ENCODE measurements around the gene IL5RA.

The IL5RA gene

DNA sequence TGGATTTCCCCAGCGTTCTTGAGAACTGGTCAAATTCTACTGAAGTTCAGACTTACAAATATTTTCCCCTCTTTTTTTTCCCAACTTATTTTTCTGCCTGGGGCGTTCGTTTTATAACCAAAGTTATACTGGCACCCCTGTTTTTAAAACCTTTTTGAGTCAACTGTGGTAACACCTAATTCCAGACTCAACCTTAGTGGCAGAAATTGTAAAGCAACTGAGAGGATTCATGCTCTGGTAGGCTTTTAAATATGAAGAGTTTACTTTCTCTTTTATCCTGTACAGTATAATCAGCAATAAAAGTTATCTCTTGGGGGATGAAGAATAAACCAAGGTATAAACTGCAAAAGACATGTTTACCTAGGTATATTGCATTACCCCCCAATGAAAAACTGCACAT is 2.3 kb downstream of the IL5RA start:
- DNase-seq (ENCODE audit: low spot score): no peak

DNA sequence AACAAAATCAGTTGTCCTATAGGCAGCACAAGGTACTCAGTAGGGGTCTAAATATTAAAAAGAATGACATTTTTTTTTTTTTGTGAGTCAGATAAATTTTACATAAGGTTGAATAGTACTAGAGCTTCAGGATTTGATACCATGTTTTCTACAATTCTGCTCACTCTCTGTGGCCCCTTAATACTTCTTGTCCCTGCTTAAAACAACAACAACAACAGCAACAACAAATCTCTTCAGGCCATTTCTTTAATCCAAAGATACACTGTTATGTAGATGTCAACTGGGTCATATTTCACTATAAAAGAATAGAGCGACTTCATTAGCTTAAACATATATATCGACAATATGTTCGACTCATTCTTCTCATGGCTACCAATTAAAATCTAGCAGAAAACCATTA is 3.0 kb downstream of the IL5RA start:
- no peak for DNase-seq (ENCODE audit: low spot score)

DNA sequence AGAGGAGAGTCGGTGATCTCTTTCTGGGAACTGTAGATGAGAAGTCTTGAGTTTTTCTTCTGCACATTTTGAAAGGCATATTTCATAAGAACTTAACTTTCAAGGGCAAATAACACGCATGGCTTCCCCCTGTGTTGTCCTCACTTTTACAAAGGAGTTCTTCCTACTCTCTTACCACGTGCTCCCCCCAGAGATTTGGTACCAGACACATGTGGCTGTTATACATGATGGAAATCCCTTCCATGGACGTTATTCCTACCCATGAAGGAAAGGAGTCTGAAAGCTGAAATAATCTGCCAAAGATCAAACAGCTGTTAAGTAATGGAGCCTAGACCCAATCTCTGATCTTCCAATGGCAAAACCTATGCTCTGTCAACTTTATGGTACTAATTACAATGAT is 4.4 kb downstream of the IL5RA start:
- DNase-seq (ENCODE audit: low spot score): no peak

DNA sequence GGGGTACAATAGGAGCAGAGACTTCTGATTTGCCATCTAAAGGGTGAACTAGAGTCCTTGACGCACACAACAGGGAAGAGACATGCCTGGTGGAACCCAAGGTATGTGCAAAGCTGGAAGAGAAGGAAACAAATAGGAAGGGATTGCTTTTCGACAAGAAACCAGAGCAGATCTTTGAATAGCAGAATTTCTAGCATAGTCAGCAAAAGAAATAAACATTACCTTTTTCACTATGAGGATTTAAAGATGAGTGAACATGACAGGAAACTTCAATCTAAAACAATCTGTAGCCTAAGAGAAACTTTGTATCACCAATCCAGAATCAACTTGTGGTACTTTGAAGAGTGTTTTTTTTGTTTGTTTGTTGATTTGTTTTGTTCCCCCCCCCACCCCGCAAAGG is 4.9 kb downstream of the IL5RA start:
- no peak for DNase-seq (ENCODE audit: low spot score)

DNA sequence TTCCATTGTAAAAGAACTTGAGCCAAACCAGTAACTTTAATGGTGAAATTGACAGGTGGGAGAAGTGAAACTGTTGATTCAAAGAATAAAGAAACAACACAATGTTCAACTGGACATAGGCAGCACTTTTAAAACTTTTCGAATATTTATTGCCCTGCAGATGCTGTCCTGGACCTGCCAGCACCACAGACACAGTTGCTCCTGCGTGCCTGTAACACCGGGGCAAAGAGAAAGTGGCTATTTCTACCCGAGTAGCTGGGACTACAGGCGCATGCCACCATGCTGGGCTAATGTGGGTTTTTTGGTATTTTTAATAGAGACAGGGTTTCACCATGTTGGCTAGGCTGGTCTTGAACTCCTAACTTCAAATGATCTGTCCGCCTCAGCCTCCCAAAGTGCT is 7.4 kb downstream of the IL5RA start:
- no peak for DNase-seq (ENCODE audit: low spot score)

DNA sequence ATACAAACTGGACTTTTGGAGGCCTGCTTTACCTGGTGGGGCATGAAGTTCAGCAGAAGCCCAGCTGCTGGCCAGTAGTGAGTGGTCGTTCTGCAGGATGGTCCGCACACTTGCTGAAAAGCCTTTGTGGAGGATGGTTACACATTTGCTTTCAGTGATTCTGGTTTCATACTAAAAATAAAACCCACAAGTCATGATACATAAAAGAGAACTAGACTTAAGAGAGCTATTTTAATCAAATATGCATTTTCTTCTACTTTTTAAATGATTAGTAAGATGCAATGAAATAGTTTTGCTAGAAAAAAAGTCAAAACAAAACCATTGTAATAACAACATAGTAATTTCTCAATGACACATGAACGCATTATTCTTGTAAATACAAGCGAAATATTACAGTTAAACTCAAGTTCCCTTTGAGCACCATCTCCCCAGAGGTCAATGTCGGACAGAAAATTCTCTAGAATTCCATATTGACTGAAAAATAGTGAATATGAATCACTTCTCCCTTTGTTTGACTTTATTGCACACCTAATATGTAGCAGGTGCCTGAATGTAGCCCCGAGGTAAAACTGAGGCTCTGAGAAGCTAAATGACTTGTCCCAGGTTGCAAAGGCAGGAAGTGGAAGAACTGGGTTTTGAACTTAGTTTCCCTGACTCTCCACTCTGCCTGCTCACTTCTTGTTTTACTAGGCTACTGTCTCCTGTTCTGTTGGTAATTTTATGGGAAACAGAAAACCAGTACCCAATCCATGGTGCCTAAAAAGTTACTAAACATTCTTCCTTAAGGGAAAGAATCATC is 8.3 kb downstream of the IL5RA start:
- DNase-seq (ENCODE audit: low spot score): no peak

DNA sequence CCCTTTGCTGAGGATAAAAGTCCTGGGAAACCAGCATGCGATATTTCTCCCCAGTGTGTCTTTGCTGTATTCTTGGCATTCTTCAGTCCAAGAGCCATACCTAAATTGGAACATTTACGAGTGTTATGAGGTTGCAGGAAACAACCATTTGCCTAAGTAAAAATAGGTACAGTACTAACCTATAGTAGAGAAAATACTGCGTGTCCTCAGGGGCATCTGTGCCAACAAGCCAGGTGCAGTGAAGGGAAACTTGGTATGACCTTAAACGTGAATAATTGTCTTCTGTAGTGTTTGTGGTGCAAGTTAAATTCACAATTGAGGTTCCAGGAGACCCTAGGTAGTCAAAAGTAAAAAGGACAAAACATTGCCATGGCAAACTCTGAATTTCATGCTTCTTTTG is 12.2 kb downstream of the IL5RA start:
- no peak for DNase-seq (ENCODE audit: low spot score)

DNA sequence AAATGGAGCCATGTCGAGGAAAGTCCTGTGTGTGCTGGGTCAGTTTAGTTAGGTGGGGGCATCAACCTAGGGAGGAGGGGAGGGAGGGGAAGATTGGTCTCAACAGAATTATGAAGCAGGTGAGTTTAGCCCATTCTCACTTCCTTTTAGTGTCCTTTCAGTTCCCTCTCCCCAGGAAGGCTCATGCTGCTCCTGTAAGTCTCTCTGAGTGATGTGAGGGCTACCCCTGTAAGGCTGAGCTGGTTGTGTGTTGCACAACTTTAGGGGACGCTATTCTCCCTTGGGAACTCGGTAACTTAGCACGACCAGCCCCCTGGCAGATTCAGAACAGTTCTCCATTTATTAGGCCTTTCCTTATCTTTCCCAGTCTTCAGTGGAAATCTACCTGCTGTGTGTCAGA is 21.2 kb downstream of the IL5RA start:
- DNase-seq (ENCODE audit: low spot score): no peak

DNA sequence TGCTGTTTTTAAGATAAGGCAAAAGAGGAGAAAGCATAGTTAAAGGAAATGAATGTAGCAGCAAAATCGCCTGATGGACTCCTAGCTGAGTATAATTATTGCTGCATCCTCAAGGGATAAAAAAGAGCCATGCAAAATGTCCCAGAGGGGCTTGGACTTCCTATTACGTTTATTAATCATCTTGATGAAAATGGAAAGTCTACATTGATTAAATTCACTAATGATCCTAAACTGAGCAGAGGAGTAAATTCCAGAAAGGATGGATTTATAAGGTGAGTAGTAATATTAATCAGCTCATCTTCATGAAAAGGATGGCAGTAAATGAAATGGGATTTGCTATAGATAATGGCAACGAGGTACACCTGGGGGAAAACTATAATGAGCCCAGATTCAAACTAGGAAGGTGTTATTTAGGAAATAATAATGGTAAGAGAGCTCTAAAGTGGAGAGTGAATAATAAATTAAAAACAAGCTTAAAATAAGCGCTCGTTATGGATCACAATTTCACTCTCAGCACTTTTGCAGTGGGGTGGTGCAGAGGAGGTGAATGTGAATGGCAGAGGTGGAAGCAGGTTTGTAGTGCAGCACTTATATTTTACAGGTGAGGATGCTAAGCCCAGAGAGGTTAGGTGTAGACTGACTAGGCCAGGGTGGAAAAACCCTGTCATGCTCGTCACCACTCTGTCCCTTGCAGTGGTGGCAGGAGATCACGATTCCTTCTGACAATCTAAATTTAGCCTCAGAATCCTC is 22.3 kb downstream of the IL5RA start:
- DNase-seq (ENCODE audit: low spot score): no peak

DNA sequence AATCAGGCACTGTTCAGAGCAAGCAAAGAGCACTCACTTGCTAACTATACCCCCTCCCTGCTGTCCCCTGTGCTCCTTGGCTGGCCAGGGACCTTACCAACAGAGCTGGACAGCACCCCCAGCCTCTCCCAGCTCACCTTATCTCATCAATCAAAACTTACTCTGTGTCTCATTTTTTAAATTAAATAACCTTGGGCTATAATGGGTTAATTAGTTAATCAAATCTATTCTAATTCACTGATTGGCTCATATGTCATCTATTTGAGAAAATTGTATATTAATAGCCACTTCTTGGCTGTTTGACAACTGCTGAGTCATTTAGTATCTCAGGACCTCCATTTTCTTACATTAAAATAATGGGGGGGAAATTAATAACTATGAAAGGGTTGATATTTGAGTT is 22.9 kb downstream of the IL5RA start:
- no peak for DNase-seq (ENCODE audit: low spot score)

DNA sequence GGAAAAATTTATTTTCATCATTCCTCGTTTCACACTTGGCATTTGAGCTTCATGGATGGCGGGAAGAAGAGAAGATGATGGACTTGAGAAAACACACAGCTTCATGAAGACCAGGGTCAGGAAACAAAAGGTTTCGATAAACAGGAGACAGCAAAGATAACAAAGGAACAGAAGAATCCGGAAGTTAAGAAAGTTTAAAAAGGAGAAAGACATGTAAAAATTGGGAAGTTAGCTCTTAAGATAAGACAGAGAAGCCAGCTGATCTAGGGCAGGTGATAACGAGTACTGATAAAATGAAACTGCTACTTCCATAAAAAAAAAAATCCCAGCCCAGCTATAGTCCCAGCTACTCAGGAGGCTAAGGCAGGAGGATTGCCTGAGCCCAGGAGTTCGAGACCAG is 23.9 kb downstream of the IL5RA start:
- no peak for DNase-seq (ENCODE audit: low spot score)

DNA sequence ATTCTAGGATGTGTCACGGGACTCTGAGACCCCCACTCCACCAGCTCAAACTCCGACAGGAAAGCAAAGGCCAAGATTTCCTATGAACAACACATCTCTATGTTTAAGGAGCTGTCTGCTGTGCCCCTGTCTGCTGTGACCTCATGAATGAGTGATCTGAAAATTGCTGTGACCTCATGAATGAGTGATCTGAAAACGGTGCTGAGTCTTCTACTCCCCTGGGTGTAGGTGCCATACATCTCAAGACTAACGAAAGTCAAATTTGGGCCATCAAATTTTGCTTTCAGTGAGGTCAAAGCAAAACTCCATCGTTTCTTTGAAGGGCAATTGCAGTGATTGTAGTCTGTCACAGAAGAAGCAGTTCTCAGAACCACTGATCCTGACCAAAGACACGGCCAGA is 24.4 kb downstream of the IL5RA start:
- DNase-seq (ENCODE audit: low spot score): no peak

DNA sequence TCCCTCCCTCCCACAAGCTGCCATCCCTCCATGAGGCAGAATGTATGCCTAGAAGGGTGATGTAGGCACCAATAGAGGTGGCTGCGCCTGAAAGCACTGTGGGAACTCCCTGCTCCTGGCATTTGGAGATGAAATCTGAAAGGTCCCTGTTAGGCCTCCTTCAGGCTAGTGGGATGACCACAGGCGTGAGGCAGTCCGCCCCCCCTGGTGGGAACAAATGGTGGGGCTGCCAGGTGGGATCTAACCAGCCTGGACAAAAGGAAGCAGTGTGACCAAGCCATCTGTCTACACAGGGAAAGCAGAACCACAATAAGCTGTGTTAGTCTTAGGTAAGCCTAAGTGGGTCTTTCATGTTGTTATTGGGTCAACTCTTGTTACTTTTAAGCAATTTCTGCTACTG is 25.3 kb downstream of the IL5RA start:
- no peak for DNase-seq (ENCODE audit: low spot score)

DNA sequence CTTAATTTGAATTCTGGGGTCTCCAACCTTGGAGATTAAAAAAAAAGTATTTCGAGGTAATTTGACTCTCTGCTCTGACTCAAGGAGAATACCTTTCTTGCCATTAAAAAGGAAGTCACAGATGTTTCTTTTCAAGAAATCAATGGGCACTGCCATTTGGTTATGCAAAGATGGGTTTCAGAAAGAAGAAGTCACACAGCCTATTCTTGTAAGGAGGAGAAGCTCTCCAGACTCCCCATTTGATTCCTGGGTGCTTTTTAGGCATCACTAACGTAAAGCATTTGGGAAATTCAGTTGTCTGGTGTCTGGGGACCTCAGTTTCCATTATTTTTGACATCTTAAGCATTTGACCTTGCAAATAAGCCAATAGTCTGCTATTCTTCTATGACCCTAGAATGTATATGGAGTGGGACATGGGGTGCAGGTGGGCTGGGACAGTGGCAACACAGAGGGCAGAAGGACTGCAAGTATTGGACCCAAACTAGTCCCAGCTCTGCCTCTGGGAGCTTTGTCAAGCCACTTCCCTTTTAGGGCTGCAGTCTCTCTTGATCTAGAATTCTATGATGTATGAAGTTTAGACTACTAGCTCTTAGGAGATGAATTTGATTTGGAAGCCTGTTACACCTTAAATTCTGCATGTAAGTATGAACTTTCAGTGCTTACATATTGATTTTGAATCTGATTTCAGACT is 27.8 kb downstream of the IL5RA start:
- DNase-seq (ENCODE audit: low spot score): no peak

DNA sequence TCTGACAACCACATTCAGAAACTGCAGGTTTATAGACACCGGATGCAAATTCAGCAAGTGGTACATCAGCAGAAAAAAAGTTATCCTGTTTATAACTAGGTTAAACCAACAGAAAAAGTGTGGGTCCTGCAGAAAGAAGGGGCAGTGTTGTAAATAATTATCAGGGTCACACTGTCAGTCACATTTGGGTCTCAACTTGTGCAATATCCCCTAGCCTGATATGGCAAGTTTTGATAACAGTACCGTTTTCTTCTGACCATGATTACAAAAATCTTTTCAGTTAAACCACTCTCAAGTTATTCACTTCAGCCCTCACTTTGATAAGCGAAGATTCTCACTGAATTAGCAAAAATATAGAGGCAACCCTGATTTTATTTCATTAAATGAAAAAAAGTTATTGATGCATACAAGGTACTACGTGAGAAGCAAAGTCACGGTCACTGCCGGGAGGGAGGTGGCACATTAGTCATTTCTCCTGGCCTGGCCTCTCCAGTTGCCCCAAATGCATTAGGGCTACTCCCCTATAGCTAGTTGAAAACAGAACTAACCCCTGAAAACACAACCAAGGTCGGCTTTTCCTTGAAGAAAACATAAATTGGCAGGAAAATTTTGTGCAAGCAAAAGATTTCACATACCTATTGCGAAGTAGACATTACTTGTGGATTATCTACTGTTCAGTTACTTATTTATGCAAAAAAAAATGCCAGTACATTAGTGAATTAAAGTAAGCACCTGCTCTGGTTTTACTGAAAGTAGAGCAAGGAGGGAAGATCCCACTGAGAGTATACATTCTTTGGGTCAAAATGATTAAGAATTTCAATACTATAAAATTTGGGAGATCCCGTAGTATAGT is 28.6 kb downstream of the IL5RA start:
- DNase-seq (ENCODE audit: low spot score): no peak

DNA sequence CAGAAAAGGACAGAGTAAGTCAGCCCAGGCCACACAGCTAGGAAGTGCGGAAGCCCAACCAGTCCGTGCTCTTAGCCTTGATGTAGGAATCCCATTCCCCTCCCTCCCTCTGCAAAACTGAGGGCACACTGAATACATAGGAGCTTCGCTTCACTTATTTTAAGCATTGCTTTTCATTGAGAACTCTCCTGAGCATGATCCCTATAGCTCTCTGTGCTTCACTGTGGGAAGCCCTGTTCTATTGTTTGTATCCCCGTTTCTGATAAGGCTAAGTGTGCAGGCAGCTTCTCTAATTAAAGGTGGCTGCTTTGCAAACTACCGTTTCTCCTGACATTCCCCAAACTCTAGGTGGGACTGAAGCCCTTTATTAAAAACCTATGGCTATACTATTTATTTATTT is 29.9 kb downstream of the IL5RA start:
- DNase-seq (ENCODE audit: low spot score): no peak

DNA sequence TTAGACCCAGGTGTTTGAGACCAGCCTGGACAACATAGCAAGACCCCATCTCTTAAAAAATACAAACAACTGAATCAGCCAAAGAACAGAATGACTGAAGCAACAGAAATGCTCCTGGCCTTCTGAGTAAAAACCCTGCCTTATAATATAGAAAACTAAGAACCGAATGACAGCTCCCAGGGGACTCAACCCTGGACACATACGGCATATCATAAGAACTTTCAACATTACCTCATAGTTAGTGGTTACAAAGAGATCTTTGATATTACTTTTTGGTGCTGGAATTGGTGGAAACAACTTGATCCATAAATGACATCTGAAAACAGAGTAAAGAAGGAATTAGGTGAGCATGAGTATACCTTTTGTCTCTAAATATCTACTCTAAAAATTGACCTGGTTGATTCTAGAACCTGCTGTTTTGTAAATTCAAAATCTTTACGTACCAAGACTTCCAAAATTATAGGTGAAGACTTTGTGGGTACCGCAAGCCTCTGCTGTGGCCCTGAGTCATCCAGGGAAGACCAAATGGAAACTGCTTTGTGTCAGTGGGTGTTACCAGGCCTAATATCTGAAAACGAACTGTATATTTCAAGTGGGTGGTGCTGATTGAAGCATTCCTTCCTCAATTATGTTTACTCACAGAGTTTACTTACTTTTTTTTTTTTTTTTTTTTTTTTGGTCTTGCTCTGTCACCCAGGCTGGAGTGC is 35.5 kb downstream of the IL5RA start:
- no peak for DNase-seq (ENCODE audit: low spot score)

DNA sequence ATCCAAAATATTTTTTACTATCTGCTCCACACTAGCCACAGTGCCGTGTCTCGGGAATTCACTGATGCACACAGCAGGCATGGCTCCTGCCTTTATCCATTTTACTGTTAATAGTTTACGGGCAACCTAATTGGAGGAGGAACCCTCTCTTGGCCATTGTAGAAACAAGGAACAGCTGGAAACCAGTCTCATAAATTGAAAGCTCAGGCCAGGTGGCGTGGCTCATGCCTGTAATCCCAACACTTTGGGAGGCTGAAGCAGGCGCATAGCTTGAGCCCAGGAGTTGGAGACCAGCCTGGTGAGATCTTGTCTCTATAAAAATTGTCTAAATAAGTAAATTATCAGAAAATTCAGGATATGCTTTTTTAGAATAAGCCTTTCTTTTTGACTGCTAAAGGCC is 39.0 kb downstream of the IL5RA start:
- DNase-seq (ENCODE audit: low spot score): no peak

DNA sequence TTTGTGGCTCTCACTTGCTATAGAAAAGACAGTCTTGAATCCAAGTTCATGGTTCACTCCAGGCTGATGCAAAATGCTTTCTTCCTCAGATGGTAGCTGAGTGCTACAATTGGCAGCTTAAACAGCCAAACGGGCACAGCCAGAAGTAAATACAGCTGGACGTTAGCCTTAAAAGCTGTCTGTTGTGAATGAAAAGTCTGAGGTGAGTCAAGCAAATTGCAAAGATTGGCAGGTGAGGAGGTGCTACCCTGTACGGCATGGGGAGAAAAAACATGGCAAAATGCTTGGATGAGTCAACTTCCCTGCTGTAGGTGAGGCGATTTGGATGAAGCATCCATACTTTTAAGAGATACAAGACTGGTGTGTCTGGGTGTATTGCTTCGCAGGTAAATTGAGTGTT is 40.5 kb downstream of the IL5RA start:
- DNase-seq (ENCODE audit: low spot score): no peak

DNA sequence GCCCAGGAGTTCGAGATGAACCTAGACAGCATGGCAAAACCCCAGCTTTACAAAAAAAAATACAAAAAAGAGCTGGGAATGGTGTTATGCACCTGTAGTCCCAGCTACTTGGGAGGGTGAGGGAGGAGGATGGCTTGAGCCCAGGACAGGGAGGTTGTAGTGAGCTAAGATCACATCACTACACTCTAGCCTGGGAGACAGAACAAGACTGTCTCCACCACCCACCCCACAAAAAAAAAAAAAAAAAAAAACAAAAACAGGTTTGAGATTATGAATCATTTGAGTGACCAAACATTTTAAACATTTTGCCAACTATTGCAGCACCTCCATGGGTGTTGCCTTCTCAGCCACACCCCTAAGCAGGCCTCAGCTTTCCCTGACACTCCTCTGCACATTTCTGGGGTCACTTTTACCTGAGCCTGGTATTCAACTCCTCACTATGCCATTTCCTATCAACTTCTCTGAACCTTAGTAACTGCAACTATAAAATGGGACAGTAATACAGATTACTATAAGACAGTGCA is 41.8 kb downstream of the IL5RA start:
- no peak for DNase-seq (ENCODE audit: low spot score)

DNA sequence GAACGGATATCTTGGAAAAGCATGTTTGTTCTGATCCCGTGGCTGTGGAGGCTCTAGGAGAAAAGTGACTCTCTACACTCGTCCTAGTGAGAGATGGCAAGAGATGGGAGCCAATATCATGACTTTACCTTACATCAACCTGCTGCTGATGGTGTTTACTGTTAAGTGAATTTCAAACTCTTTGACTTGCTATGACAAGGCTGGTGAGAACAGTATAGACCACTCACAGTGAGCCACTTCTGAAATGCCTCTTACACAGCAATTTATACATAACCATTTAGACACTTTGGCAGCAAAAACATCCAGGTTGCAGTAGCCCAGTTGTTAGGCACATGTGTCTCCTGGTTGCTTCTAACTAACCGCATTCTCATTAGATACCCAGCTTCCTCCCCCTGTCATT is 43.3 kb downstream of the IL5RA start:
- DNase-seq (ENCODE audit: low spot score): no peak

Measured in kidney capillary endothelial cell (primary cell).